Endothelial cell of hepatic sinusoid (primary cell): ENCODE data around the gene RXRA.

Experiments
- in situ Hi-C: cut with HindIII; loops from 2 replicates; pipeline ENCODE4 v1.10.0; 2017; ENCODE audit warnings: low sequenced_read_pairs

RXRA gene

GRCh38 chr9:134408389-134408788 lies 82.1 kb downstream of the RXRA start:
- in situ Hi-C loops: no loop called here

- in situ Hi-C loops: no loop called here
These were observed 82.9 kb downstream of the RXRA start for GRCh38 chr9:134408939-134409737.

GRCh38 chr9:134410071-134410834 lies 84.0 kb downstream of the RXRA start:
- in situ Hi-C loops: no loop called here

GRCh38 chr9:134410835-134411217 lies 84.6 kb downstream of the RXRA start:
- in situ Hi-C loops: no loop called here

- in situ Hi-C loops: no loop called here
These were observed 85.4 kb downstream of the RXRA start for GRCh38 chr9:134411440-134412297.

GRCh38 chr9:134412298-134412711 lies 86.0 kb downstream of the RXRA start:
- in situ Hi-C loops: no loop called here

GRCh38 chr9:134413112-134413715 lies 87.0 kb downstream of the RXRA start:
- in situ Hi-C loops: no loop called here

- in situ Hi-C loops: no loop called here
These were observed 87.8 kb downstream of the RXRA start for GRCh38 chr9:134413890-134414623.

GRCh38 chr9:134414900-134415425 lies 88.7 kb downstream of the RXRA start:
- in situ Hi-C loops: no loop called here

- in situ Hi-C loops: no loop called here
These were observed 90.2 kb downstream of the RXRA start for GRCh38 chr9:134416385-134417015.

GRCh38 chr9:134418354-134418753 lies 92.1 kb downstream of the RXRA start:
- in situ Hi-C loops: no loop called here

- in situ Hi-C loops: no loop called here
These were observed 92.9 kb downstream of the RXRA start for GRCh38 chr9:134419000-134419683.

GRCh38 chr9:134419684-134420076 lies 93.4 kb downstream of the RXRA start:
- in situ Hi-C loops: no loop called here

GRCh38 chr9:134420281-134420845 lies 94.1 kb downstream of the RXRA start:
- in situ Hi-C loops: no loop called here

GRCh38 chr9:134420974-134421432 lies 94.7 kb downstream of the RXRA start:
- in situ Hi-C loops: no loop called here

GRCh38 chr9:134421888-134422287 lies 95.6 kb downstream of the RXRA start:
- in situ Hi-C loops: no loop called here

- in situ Hi-C loops: no loop called here
These were observed 96.2 kb downstream of the RXRA start for GRCh38 chr9:134422301-134423090.

GRCh38 chr9:134423166-134423565 lies 96.9 kb downstream of the RXRA start:
- in situ Hi-C loops: no loop called here
